MM.1S (cell line): ENCODE results near the gene TTC22.

Experiments used
- DNase-seq: peaks from one replicate; pipeline ENCODE4 v3.0.0-alpha.2; 2015
- H2AFZ ChIP-seq: fragments of 300-600 bp; sonication (generic); 2 replicates; pipeline ENCODE4 v1.6.0; 2016; ENCODE audit warnings: antibody characterized with exemption, low read length
- H3F3A ChIP-seq: fragments of 300-600 bp; sonication (generic); 2 replicates; pipeline ENCODE4 v1.6.1; 2016; ENCODE audit warnings: mild to moderate bottlenecking, antibody characterized with exemption, low read length, moderate library complexity, mixed read lengths; ENCODE audit not compliant: insufficient read depth
- H3K27ac ChIP-seq: fragments of 300-600 bp; sonication (generic); 2 replicates; pipeline ENCODE4 v1.5.1; 2016; ENCODE audit warnings: mild to moderate bottlenecking, low read length
- H3K27me3 ChIP-seq: fragments of 300-600 bp; sonication (generic); replicated peaks from 2 replicates; pipeline ENCODE4 v1.6.0; 2016; ENCODE audit warnings: low read length; ENCODE audit not compliant: insufficient read depth
- H3K36me3 ChIP-seq: fragments of 300-600 bp; sonication (generic); replicated peaks from 2 replicates; pipeline ENCODE4 v1.6.1; 2016; ENCODE audit warnings: mild to moderate bottlenecking, low read length, mixed read lengths; ENCODE audit not compliant: insufficient read depth
- H3K4me1 ChIP-seq: fragments of 300-600 bp; sonication (generic); 2 replicates; pipeline ENCODE4 v1.6.1; 2016; ENCODE audit warnings: low read length, mixed read lengths
- H3K4me2 ChIP-seq: fragments of 300-600 bp; sonication (generic); 2 replicates; pipeline ENCODE4 v1.6.0; 2016; ENCODE audit warnings: low read depth, low read length
- H3K4me3 ChIP-seq: fragments of 300-600 bp; sonication (generic); 2 replicates; pipeline ENCODE4 v1.5.1; 2016; ENCODE audit warnings: low read length, mixed read lengths
- H3K79me2 ChIP-seq: fragments of 300-600 bp; sonication (generic); 2 replicates; pipeline ENCODE4 v1.6.1; 2016; ENCODE audit warnings: mixed run types, low read length, mixed read lengths
- H3K9ac ChIP-seq: fragments of 300-600 bp; sonication (generic); 2 replicates; pipeline ENCODE4 v1.6.1; 2016; ENCODE audit warnings: low read length, mixed read lengths
- H3K9me2 ChIP-seq: fragments of 300-600 bp; sonication (generic); replicated peaks from 2 replicates; pipeline ENCODE4 v1.6.1; 2016; ENCODE audit warnings: mild to moderate bottlenecking, low read length, mixed read lengths; ENCODE audit not compliant: insufficient read depth
- H3K9me3 ChIP-seq: fragments of 300-600 bp; sonication (generic); replicated peaks from 2 replicates; pipeline ENCODE4 v1.6.1; 2016; ENCODE audit warnings: mild to moderate bottlenecking, low read length, mixed read lengths; ENCODE audit not compliant: insufficient read depth
- H4K20me1 ChIP-seq: fragments of 300-600 bp; sonication (generic); 2 replicates; pipeline ENCODE4 v1.6.1; 2016; ENCODE audit warnings: mild to moderate bottlenecking, low read length, moderate library complexity, mixed read lengths; ENCODE audit not compliant: insufficient read depth
- EZH2 ChIP-seq: fragments of 300-600 bp; sonication (generic); optimal IDR thresholded peaks from 2 replicates; pipeline ENCODE3; 2017; ENCODE audit warnings: low read depth, mild to moderate bottlenecking, antibody characterized with exemption, low read length, mixed read lengths
- EZH2phosphoT487 ChIP-seq: fragments of 300-600 bp; sonication (generic); IDR thresholded peaks from 2 replicates; pipeline ENCODE4 v1.6.1; 2018; ENCODE audit warnings: antibody characterized with exemption, low read length
- TF ChIP-seq, protein P1 (sequence below): fragments of 300-600 bp; sonication (generic); IDR thresholded peaks from 2 replicates; pipeline ENCODE4 v1.5.1; 2016; ENCODE audit warnings: antibody characterized with exemption, low read length, mixed read lengths

The TTC22 gene

DNA sequence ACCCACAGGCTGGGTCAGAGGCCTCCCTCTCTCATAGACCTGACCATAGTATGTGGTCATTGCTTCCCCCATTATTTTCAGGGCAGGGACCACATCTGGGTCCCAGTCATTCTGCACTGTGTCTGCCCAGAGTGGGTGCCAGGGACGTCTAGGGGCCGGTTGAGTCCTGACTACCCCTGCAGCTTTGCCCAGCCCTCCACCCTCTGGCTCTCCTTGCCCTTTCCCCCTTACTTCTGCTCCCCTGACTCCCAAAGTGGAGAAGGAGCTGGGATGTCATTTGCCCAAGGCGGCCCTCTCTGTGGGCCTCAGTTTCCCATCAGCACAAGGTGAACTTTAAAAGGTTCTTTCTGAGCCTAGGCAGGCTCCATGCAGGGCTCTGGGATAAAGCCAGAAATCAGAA lies 4.3 kb upstream of the TTC22 start:
- no peaks in the 10 kb centered on the region for H3K27me3 ChIP-seq
- no peaks in the 10 kb centered on the region for H3K36me3 ChIP-seq
- no peak overlapping the region for H3K9ac ChIP-seq
- no peak overlapping the region for H3K4me3 ChIP-seq
- no peaks in the 10 kb centered on the region for H3K9me2 ChIP-seq
- H3K79me2 ChIP-seq: 0 out of 2 replicates have a peak, but pooled peaks cover 3% of the 10 kb centered on the region
- no peak overlapping the region for H3K27ac ChIP-seq
- DNase-seq: no peak
- H2AFZ ChIP-seq: no peak overlapping the region
- 0 out of 2 replicates have a peak, but pooled peaks cover 11% of the 10 kb centered on the region for H3K4me1 ChIP-seq
- peaks cover 11% of the 10 kb centered on the region; the same call in 1 of the 2 replicates for H3F3A ChIP-seq
- H3K9me3 ChIP-seq: no peaks in the 10 kb centered on the region
- H4K20me1 ChIP-seq: no peaks in the 10 kb centered on the region
- TF ChIP-seq EZH2: no peak
- TF ChIP-seq, protein P1, sequence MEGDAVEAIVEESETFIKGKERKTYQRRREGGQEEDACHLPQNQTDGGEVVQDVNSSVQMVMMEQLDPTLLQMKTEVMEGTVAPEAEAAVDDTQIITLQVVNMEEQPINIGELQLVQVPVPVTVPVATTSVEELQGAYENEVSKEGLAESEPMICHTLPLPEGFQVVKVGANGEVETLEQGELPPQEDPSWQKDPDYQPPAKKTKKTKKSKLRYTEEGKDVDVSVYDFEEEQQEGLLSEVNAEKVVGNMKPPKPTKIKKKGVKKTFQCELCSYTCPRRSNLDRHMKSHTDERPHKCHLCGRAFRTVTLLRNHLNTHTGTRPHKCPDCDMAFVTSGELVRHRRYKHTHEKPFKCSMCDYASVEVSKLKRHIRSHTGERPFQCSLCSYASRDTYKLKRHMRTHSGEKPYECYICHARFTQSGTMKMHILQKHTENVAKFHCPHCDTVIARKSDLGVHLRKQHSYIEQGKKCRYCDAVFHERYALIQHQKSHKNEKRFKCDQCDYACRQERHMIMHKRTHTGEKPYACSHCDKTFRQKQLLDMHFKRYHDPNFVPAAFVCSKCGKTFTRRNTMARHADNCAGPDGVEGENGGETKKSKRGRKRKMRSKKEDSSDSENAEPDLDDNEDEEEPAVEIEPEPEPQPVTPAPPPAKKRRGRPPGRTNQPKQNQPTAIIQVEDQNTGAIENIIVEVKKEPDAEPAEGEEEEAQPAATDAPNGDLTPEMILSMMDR: no peak
- TF ChIP-seq EZH2phosphoT487: no peak
- H3K4me2 ChIP-seq: no peak overlapping the region

DNA sequence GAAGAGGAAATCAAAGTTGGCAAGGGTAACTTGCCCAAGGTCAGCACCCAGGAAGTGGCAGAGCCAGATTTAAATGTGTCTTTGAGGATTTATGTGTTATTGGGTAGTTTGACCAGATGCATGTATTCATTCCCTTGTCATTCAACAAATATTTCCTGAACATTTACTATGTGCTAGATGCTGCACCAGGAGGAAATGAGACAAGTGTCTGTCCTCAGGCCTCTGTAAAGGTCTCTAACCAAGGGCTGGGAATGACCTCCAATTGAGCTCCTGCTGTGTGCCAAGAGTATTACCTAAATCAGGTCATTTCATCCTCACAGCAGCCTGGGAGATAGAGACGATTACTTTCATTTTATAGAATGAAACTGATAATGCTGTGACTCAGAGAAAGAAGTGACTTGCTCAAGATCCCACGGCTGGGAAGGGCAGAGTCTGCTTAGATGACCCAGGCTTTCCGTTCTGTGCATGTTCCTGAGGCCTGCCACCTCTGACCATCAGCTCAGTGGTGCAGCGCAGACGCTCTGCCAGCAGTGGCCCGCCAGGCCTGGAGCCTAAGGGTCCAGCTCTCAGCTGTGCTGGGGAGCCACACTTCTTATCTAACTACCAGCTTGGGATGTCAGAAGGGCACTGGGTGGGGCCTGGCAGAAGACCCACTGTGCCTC lies 3.5 kb upstream of the TTC22 start:
- DNase-seq: peak; percentile 22
- H3K9me2 ChIP-seq: no peaks in the 10 kb centered on the region
- H2AFZ ChIP-seq: peak overlapping the region; percentile 7; the same call in 1 of the 2 replicates
- TF ChIP-seq, protein P1: no peak
- TF ChIP-seq EZH2phosphoT487 (no peak), EZH2 (no peak)
- 0 out of 2 replicates have a peak, but pooled peaks cover 3% of the 10 kb centered on the region for H3K79me2 ChIP-seq
- H4K20me1 ChIP-seq: no peaks in the 10 kb centered on the region
- H3K36me3 ChIP-seq: no peaks in the 10 kb centered on the region
- no peaks in the 10 kb centered on the region for H3K27me3 ChIP-seq
- no peak overlapping the region for H3K4me3 ChIP-seq
- no peak overlapping the region for H3K9ac ChIP-seq
- peaks cover 11% of the 10 kb centered on the region; the same call in 1 of the 2 replicates for H3F3A ChIP-seq
- H3K27ac ChIP-seq: no peak overlapping the region
- peaks cover 19% of the 10 kb centered on the region for H3K4me1 ChIP-seq
- no peaks in the 10 kb centered on the region for H3K9me3 ChIP-seq
- peak overlapping the region; percentile 27 for H3K4me2 ChIP-seq

DNA sequence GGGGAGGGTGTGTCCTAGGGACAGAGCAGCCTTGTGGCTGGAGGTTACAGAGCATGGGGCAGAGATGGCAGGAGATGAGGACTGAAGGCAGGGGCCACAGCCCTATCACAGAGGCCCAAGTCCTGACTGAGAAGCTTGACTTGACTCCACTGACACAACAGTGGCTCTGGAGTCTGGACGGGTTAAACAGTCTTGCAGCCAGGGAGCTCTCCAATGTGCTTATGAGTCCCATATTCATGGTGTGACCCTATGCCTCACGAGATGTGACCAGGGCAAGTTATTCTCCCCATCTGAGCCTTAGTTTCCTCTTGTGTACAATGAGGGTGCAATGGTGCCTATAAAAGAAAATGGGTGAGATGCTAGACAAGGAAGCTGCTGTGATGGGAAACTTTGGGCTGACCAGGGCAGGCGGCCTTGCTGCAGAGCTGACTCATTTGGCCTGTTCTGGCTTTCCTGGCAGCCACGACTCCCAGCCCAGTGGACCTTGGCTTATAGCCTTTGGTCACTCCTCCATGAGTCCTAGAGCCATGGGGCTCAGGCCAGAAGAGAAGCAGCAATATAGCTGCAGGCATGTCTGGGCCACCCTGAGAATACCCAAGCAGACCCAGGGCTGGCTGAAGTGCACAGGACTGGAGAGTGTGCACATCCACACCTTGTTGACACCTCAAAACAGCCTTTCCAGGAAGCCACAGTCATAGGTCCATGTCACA lies 2.8 kb upstream of the TTC22 start:
- Histone ChIP-seq H3K4me3 (no peak overlapping the region), H3K4me2 (no peak overlapping the region), H3K9me3 (no peaks in the 10 kb centered on the region), H3K79me2 (0 out of 2 replicates have a peak, but pooled peaks cover 3% of the 10 kb centered on the region), H3F3A (peaks cover 11% of the 10 kb centered on the region; the same call in 1 of the 2 replicates), H4K20me1 (no peaks in the 10 kb centered on the region), H3K9ac (no peak overlapping the region), H3K4me1 (peaks cover 26% of the 10 kb centered on the region), H3K9me2 (no peaks in the 10 kb centered on the region), H2AFZ (no peak overlapping the region), H3K27ac (no peak overlapping the region), H3K36me3 (no peaks in the 10 kb centered on the region), H3K27me3 (no peaks in the 10 kb centered on the region)
- DNase-seq: no peak
- TF ChIP-seq EZH2 (no peak), EZH2phosphoT487 (no peak)
- TF ChIP-seq, protein P1: no peak
